Fibroblast of skin of left biceps (primary cell): ENCODE data around the gene ZNF524.
"Not testable (repeated sequence)": the region's sequence is repeated elsewhere in the genome, so short reads cannot be mapped to it uniquely, and the experiment has no call there.

Experiments
- DNase-seq, 2 experiments: peaks; one replicate each; pipeline ENCODE4 v3.0.0-alpha.2; 2013; ENCODE audit warnings: low read depth in 2 of 2

ZNF524 gene

GRCh38 chr19:55581145-55581822, 18.8 kb upstream of the ZNF524 start:
- no peak for DNase-seq

GRCh38 chr19:55581823-55582223, 18.3 kb upstream of the ZNF524 start:
- no peak for DNase-seq

- DNase-seq = not testable (repeated sequence)
Observed at GRCh38 chr19:55582284-55582683, 17.8 kb upstream of the ZNF524 start.

- DNase-seq = not testable (repeated sequence)
Observed at GRCh38 chr19:55583897-55584296, 16.2 kb upstream of the ZNF524 start.

GRCh38 chr19:55584871-55585270, 15.2 kb upstream of the ZNF524 start:
- DNase-seq = no peak

- peak; percentile 66 to 69 for DNase-seq
Observed at GRCh38 chr19:55585658-55586339, 14.3 kb upstream of the ZNF524 start.

- DNase-seq = peak; percentile 66 to 72
Observed at GRCh38 chr19:55586976-55587668, 13.0 kb upstream of the ZNF524 start.

GRCh38 chr19:55588738-55589137, 11.3 kb upstream of the ZNF524 start:
- DNase-seq = no peak

- no peak for DNase-seq
Observed at GRCh38 chr19:55590109-55590508, 10.0 kb upstream of the ZNF524 start.

GRCh38 chr19:55590617-55591016, 9.5 kb upstream of the ZNF524 start:
- DNase-seq = no peak

- no peak for DNase-seq
Observed at GRCh38 chr19:55591555-55591954, 8.5 kb upstream of the ZNF524 start.

GRCh38 chr19:55592391-55593090, 7.5 kb upstream of the ZNF524 start:
- no peak for DNase-seq

- no peak for DNase-seq
Observed at GRCh38 chr19:55593096-55593772, 6.9 kb upstream of the ZNF524 start.

GRCh38 chr19:55594996-55595545, 5.0 kb upstream of the ZNF524 start:
- no peak for DNase-seq

- no peak for DNase-seq
Observed at GRCh38 chr19:55596304-55596703, 3.8 kb upstream of the ZNF524 start.

GRCh38 chr19:55597501-55597921, 2.6 kb upstream of the ZNF524 start:
- DNase-seq = no peak

- no peak for DNase-seq
Observed at GRCh38 chr19:55598034-55598433, 2.1 kb upstream of the ZNF524 start.

GRCh38 chr19:55598719-55599467, 1.2 kb upstream of the ZNF524 start:
- peak; percentile 89 to 92 for DNase-seq

- peak; percentile 98 for DNase-seq
Observed at GRCh38 chr19:55599468-55599841, 633 bp upstream of the ZNF524 start, which contains the start of gene FIZ1. Gene FIZ1, minus strand, starts transcription at chr19:55599517. Its CDS starts 1,652 bp downstream, at chr19:55597865.

GRCh38 chr19:55600662-55601028, 557 bp downstream of the ZNF524 start:
- DNase-seq = no peak

GRCh38 chr19:55601084-55601483, 996 bp downstream of the ZNF524 start:
- no peak for DNase-seq
